ENCODE results near the gene CFAP68.

Gene CFAP68, protein sequence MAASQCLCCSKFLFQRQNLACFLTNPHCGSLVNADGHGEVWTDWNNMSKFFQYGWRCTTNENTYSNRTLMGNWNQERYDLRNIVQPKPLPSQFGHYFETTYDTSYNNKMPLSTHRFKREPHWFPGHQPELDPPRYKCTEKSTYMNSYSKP

DNA sequence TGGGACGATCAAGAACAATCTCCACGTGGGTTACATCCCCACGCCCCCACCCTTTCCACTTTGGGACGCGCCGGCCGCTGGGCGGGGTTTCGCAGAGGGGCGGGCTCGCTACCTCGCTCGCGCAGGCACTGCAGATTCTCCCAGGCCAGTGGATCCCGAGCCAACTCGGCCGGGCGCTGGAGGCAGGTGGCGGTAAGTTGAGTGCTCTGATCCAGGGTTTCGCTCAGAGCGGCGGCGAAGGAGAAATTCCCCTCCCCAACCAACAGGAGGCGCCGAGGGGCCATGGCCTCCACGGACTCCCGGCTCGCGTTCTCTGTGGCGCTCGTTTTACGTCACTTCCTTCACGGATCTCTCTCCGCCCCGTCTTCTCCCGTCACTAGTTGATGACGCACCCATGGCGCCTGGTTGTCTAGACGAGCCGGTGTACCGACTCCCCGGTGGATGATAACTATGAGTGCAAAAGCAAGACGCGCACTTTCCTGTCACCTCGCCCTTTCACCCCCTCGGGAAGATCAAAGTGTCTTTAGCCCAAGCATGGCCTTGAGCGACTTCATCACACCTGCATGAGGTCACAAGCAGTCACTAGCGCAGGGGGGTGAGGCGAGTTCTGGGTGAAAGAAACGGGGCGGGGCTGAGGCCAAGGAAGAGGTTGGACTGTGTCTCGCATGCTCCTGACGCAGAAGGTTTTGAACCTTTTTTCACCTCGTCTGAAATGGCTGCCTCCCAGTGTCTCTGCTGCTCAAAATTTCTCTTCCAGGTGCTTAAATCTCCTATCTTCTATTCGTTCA lies at the start of gene CFAP68, which contains the start of gene FDXACB1:
TSS of gene CFAP68 (plus strand) at position 693 of the 788 bp plus-strand sequence. CDS start at position 713, 20 bp downstream.
TSS of gene FDXACB1 (minus strand) at position 317 of the 788 bp plus-strand sequence. CDS start at position 284, 33 bp downstream.
- peak; percentile 41 to 98 (median 94) for DNase-seq

DNA sequence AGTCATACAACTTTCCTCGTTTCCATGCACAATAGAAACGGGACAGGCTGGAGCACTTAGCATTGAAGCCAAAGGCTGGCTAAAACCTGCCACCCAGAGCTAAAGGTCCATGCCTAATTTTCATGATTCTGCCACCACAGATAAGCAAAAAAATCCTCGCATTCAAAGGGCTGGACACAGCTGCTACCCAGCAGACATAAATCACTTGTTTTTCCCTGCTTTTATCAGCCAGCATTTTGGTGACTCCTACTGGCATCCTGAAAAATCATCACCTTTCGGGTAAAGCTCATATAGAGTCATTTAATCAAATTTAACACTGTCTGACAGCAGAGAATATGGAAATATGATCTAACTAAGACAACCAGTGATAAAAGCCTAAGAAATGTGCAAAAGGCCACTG lies 45.8 kb upstream of the CFAP68 start:
- no peak for DNase-seq

DNA sequence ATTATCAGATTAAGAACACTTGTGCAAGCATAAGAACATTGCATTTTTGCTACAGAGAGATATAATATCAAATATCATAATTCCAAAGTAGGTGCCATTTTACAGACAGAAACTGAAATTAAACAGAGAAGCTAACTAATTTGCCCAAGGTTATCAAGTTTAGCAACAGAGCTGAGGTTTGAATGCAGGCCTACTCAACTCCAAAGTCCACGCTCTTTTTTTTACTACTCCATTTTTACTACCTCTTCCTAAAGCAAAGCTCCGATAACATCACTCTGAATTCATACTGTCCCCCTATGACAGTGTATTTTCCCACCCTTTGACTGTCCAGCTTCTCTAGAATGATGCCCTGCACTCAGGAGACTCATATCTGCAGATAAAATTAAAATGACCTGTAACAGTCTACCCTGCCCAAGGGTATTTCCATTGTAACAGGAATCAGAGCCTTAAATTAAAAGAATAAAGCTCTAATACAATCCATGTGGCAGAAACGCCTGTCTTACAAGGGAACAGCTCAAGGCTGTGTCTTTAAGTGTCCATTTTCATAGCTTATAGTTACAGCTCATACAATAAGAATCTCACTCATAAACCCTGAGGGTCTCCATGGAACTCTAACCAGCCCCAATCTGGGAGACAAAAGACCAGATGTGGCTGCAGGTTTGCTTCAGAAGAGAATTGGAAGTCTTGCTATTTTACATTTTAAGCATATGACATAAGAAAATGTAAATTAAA lies 44.7 kb upstream of the CFAP68 start:
- no peak for DNase-seq

DNA sequence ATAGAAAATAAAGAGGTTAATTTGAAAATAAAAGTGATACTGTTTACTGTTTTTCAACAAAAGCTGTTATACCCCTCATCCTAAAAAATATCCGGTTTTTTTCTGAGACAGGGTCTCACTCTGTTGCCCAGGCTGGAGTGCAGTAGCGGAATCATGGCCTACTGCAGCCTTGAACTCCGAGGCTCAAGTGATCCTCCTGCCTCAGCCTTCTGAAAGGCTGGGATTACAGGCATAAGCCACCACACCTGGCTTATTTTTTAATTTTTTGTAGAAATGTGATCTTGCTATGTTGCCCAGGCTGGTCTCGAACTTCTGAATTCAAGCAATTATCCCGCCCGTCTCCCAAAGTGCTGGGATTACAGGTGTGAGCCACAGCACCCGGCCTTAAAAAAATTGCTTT lies 43.7 kb upstream of the CFAP68 start:
- no peak for DNase-seq

DNA sequence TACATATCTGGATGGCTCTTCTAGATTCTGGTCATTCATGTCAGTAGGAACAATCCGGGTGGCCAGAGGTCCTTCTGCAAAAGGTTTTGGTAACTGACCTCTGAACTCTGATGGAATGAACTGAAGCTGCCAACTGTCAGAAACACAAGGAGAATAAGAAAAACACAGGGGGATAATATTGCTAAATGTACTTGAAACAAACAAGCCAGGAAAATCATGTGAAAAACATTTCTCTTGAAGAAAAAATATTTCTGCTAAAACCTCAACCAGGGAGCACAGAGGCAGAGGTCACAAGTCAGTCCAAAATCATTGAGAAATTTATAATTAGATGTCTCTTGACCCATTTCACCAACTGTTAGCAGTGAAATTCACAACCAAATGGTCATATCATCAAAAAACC lies 43.2 kb upstream of the CFAP68 start:
- no peak for DNase-seq

DNA sequence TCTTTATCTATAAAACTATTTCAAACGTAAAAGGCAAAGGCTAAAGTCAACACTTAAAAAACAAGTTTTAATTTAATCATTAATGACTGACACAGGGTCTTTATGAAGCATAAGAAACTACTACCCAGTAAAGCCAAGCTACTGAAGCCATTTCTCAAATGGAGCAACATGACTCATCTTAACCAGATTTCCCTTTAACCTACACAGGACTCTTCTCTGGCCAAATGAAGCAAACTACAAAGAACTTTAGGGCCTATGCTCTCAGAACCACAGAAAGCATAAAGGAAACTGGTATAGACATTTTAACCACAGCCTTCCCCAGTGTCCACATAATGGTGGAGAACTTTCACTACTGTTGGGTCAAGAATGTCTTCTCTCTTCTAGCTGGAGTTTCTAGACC lies 42.6 kb upstream of the CFAP68 start:
- DNase-seq = no peak

DNA sequence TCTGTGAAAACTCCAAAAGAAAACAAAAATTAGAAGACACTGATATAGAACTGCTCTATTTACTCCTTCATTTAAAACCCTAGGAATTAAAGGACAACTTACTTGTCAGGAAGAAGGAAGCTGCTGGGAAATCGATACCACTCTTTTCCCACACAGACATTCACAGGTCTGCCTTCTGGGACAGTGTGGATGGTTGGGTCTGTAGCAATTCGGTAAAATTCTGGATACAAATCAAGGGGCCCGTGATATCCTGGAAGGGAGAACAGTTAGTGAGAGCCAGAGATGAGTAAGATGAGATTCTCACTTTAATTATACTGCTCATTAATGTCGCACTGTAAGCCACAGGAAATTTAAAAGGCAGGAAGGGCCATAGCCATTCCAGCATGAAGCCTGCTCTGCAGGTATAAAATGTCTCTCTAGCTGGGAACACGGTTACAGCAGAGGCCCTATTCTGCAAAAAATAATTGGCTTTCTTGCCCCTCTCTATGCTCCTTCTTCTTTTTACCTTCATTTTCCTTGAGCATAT lies 41.9 kb upstream of the CFAP68 start:
- no peak for DNase-seq

DNA sequence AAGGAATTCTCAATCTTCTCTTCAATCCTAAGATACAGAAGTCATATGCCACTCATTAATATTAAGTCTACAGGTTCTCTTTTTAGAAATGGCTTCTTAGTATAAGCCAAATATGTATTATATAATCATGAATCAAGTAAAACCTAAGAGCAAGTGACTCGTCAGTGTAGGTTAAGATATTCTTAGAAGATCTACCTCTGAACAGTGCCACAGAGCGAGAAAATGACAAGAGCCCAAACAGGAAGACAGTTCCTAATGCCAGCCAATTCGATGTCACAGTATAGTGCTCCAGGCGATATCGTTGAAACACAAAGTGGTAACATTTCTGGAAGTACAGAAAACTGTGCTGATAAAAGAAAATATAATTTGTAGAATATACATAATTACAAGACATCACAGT lies 41.3 kb upstream of the CFAP68 start:
- DNase-seq = no peak

DNA sequence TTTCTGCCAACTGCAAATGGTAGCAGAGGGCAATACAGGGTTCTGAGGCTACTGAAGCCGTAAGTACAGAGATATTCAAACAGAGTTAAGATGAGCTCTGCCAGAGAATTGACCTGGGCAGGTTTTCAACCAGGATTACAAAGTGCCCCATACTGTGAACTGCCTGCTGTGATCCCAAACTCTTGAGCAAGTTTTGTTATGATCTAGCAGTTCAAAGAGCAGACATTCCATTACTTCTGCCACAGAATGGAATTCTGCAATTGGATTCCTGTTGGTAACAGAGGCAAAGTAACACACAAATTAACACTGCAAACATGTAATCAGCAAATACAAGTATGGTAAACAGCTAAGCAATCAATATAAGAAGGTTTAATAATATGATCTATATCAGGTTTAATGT lies 39.2 kb upstream of the CFAP68 start:
- DNase-seq = no peak

DNA sequence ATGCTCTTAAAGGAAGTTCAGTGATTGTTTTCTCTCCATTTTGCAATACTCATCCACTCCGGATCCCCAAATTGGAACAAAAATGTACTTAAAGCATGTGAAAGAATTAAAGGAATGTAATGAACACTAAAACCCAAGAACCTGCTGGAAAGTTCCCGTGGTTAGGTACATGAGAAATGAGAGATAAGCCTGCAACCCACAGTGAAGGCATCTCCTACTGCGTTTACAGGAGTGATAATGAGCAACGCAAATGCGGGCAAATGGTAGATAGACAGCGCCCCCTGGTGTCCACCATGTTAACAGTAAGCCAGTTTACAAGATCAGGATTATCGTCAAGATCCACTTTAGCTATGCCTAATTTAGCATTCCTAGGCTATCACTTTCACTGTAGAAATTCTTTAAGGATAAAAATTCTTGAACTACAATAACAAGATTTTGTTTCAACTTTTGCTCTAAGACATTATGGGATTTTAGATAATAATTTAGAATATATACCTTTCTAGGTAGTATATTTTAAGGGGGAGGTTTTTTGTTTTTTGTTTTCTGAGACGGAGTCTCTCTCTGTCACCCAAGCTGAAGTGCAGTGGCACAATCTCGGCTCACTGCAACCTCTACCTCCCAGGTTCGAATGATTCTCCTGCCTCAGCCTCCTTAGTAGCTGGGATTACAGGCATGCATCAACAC lies 37.8 kb upstream of the CFAP68 start:
- peak; percentile 11 to 97 (median 69) for DNase-seq

DNA sequence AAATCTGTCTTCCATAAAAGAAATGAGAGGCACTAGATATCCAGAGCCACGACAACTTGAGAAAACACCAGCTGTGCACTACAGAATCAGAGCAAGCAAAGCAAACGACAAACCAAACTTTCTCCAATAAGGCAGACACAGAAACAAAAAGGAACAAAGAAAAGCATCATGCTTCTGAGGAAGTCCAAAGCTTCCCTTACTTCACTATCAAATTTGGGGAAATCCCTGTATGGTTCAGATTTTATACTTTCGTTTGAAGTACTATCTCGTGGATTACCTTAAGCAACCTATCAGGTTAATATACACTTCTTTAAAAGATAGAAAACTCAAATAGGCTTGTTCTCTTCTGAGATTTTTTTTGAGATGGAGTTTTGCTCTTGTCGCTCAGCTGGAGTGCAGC lies 35.7 kb upstream of the CFAP68 start:
- no peak for DNase-seq

DNA sequence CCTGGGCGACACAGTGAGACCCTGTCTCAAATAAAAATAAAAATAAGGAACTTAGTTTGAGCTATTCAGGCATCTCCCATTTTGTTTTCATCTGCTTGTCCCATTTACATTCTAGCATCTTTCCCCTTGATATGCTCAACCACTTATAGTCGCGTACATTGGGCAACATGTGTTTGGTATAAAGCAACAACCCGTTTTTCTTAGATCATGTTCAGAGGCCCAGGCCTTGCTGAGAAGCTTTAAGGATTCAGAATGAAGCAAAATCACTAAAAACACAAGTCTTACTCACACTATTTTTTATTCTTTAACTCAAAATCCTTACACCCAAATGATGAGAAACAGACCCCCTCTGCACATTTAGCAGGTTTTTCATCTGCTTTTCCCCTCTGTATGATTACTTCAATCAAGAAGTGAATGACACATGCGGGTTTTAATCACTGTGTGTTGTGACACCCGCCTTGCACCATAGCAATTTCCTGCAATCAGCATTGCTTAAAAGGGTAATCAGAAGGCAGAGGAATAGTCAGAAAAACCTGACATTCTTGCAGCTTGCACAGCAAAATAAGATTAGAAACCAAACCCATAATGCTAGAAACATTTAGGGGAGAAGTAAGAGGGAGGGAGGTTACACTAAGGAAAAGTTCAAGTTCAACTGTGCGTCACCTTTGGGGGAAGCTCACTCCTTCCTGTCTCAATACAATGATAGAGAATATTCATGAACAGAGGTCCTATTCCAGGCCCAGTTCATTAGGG lies 33.9 kb upstream of the CFAP68 start:
- DNase-seq = no peak

DNA sequence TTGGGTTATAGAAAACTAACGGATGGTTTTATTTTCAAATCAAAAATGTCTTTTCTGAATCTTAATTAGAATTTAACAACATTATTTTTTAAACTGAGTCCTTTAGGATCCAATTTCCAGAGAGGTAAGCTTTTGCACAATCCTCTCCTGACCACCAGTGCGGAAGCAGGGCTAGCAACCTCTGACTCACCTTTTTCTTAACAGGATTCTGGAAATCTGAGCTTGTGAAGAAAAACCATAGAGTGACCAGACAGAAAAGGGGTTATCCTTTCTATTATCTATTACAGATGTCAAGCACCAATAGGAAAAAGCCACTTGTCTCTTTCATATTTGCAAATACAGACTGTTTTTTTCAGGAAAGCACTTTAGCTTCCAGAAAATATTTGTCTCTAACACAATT lies 33.3 kb upstream of the CFAP68 start:
- no peak for DNase-seq

DNA sequence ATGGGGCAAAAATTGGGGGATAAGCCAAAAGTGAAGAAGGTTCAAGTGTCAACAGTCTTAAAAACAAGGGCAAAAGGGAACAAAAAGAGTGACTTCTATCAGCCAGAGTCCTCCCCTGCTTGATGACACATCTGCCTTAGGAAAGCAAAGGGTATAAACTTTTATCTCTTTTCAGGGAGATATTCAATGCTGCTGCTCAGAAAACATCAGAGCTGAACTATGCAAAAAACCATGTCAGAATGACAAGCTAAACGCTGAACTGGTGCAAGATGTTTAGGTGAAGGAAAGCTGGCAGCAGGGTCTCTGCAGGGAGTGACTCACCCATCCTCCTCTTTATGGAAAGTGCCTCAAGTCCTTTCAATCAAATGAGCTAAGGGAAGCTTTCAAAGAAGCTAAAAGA lies 32.7 kb upstream of the CFAP68 start:
- no peak for DNase-seq

DNA sequence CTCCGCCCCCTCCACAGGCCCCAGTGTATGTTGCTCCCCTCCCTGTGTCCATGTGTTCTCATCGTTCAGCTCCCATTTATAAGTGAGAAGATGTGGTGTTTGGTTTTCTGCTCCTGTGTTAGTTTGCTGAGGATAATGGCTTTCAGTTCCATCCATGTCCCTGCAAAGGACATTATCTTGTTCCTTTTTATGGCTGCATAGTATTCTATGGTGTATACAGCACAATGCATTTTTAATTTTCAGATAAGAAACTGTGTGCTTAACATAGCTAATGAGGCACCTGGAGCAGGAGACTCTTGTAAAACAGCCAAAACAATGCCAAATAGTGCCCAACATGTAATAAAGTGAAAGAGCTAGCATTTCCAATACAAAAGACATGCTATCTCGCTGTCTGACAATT lies 29.7 kb upstream of the CFAP68 start:
- no peak for DNase-seq

DNA sequence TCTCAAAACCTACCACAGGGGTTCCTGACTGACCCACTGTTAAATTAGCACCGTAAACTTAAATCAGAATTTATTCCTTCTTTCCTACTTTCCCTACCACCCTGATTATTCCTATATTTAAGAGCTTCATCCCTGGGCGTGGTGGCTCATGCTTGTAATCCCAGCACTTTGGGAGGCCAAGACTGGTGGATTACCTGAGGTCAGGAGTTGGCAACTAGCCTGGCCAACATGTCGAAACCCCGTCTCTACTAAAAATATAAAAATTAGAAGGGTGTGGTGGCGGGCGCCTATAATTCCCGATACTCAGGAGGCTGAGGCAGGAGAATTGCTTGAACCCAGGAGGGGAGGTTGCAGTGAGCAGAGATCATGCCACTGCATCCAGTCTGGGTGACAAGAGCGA lies 28.3 kb upstream of the CFAP68 start:
- no peak for DNase-seq

DNA sequence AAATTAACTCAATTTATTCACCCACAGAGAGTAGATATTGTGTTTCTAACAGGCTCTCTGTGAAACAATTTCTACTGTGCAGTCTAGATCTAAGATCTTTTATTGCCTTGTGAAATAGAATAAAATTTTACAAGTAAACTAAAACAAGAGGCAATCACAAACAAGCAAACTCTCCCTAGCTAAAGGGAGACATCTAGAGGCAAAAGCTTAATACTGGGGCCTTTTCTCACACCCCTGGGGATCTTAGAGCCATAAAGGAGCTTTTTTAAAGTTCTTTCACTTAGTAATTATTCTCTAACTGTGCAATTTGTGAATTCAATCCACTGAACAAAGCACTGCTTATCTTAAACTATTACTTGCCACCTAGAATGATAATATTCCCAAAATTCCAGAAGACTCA lies 27.7 kb upstream of the CFAP68 start:
- DNase-seq = no peak

DNA sequence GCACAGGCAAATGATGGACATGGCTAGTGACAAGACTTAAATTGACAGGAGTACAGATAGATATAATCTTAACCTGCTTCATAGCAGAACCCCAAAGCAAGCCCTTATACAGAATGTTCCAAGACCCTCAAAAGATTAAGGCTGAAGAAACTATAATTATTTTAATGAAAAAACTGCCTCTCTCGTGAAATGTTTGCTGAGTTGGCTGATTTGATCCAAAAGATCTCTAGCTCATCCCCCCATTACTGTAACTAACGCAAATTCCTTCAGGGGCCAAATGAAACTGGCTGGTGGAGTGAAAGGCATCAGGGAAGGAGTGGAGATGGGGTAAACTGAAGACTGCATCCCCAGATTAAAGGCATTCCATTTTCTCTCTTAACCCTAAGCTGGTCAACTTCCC lies 27.2 kb upstream of the CFAP68 start:
- no peak for DNase-seq

DNA sequence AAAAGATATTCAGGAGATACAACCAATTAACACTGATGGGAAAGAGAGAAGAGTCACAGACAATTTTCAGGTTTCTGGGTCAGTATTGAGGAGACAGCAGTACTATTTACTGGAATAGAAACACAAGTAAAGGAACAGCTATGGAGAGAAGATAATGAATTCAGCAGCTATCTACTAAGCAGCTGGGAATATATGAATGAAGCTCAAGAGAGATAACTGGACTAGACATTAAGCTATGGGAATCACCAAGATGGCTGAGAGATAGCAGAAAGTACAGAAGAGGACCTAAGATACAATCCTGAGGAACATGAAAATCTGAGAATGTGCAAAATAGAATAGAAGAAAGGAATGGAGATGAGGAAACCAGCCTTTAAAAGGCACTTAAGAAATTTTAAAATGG lies 23.8 kb upstream of the CFAP68 start:
- DNase-seq = no peak

DNA sequence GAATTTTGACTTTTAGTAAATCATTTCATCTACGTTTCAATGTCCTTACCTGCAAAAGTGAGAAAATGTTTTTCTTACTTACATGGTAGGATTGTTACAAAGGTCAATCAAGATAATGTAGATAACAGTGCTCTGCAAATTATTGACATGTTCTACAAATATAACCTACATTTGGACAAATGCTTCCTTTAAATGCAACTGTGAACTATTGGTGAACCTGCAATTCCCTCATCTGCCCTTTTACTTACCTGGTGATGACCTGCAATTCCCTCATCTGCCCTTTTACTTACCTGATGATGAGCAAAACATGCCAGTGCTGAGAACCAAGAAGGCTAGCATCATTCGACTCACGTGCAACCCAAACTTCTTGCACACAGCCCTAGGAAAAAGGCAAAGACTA lies 19.1 kb upstream of the CFAP68 start:
- DNase-seq = no peak

DNA sequence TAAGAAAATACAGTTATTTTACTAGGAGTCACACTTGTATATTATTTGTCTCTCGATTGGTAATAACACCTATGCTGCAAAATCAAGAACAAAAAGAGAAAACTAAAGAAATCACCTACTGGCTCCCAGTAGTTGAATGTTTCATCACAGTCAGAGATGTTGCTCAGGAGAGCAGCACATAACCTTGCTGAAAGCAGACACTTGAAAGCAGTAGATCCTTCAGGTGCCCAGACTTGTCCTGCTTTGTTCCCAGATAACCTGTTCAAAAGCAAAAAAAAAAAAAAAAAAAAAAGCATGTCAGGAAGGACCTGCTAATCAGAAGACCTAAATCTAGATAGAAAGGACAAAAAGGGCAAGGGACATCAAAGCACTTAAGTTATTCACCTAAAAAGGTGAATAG lies 9.2 kb upstream of the CFAP68 start:
- DNase-seq = no peak
